ENCODE data around the gene VPS8.
A peak's percentile ranks its signal among the peaks of the same experiment; 100 is the strongest.

Gene VPS8

DNA sequence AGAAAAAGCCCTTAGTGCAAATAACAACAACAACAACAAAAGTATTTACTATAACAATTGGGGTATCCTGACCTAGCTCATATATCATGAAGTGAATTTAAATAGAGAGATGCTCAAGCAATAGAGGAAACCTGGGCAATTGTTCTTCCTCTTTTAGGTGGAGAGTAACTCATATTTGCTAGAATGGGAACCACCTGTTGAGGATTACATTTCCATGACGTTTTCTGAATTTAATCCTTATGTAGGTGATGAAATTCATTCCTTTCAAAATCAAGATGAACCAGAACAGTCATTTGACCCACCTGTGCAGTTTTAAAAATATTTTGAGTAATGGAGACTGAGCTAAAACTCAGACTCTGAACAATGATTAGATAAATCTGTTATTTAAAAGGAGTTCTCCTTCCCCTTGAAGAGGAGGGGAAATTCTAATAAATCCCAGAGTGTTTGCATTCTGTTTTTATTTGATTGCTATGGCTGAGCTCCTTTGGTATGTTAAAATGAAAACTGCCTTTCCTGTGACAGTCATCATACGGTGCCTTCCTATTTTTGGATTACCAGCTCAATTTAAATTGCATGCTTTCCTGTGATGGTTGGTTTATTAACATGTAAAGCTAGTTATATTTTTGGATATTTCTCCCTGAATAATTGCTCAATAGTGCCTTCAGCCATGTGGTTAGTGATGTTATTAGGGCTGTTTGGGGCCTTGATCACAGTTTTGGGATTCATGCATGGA is 24.3 kb downstream of the VPS8 start:
- DNase-seq: no peak

DNA sequence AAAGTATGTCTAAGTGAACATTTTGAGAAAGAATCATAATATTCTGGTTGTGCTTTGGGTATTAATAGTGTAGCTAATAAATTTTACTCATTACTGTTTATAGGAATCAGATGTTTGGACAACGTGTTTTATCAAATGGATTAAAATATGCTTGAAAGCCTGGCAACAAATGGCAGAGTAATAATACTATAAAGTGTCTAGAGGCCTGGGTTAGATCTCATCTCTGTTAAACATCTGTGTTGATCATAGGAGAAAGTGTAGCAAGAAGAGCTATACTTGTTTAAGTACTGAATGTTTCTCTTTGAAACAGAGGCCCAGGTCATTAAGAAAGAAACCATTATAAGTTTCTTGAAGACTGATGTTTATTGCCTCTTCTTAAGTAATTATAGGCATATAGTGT is 30.5 kb downstream of the VPS8 start:
- in situ Hi-C loops (cut with MboI; ENCODE audit: low pct_unique_long_range_greater_than_20kb, low sequenced_read_pairs): no loop called here

More for the DNA sequence above, 24.3 kb downstream of the VPS8 start:
- in situ Hi-C loops (cut with MboI; ENCODE audit: low pct_unique_long_range_greater_than_20kb, low sequenced_read_pairs): no loop called here

DNA sequence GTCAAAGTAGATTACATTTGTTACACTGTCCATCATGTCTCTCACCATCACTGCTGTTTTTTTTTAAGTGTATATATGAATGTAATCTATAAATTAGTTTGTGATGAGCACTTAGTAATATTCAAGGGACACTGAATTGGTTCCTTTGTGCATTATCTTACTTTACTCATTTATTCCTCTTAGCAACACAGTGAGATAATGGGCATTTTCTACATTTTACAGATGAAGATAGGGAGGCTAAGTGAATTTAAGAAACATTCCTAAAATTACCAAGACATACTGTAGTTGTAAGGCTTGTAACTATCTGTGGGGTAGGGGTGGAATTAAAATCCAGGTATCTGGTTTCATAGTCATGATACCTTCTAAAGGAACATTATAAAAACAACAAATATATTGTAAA is 33.9 kb downstream of the VPS8 start:
- no peak for DNase-seq
- in situ Hi-C loops (cut with MboI; ENCODE audit: low pct_unique_long_range_greater_than_20kb, low sequenced_read_pairs): no loop called here

More for the DNA sequence above, 30.5 kb downstream of the VPS8 start:
- no peak for DNase-seq

DNA sequence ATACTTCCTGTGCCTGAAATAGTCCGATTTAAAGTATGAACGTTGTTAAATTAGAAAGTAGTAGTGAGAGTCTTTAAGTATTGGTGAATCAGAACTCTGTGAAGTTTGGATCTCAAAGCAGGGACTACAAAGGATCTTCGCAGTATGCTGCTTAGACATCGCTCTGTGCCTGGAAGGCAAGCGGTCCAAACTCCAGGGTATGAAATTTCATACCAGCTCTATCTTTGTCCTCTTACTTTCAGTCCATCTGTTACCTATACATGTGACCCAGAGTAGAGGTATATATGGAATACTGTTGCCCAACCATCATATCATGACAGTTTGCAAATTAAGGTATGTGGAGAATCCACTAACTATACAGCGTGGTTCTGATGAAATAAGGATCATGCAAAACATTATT is 34.5 kb downstream of the VPS8 start:
- in situ Hi-C loops (cut with MboI; ENCODE audit: low pct_unique_long_range_greater_than_20kb, low sequenced_read_pairs): no loop called here
- no peak for DNase-seq

DNA sequence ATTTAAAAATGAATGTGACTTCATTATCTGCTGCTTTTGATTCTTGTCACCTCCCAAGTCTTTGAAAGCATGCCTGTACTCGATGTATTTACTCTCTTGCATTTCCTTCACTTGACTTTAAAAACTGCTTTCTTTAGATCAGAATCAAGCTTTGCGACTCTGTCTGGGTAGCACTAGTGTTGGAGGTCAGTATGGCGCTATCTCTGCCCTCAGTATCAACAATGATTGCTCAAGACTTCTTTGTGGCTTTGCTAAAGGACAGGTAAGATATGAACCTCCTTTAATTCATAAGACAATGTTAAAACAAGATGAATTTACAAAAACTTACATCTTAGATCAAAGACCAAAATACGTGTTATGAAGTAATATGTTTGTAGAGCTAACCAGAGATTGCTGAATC is 37.0 kb downstream of the VPS8 start:
- in situ Hi-C loops (cut with MboI; ENCODE audit: low pct_unique_long_range_greater_than_20kb, low sequenced_read_pairs): no loop called here
- no peak for DNase-seq

DNA sequence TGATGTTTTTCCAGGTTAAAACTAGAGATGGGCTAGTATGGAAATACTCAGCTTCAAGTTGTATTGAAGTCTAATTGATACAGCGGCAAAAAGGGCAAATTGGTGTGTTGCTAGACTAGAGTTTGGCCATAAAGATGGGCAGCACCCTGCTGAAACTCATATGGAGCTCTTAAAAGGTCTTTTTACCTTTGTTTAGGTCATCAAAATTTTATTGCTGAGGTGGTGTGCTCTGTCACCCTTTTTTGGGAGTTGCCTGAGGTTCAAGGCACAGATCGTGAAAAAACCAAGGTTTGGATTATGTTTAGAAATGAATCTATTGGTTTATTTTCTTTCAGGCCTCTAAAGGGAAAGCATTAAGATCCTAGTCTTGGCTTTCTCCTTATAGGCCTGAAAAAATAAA is 38.2 kb downstream of the VPS8 start:
- DNase-seq: no peak
- in situ Hi-C loops (cut with MboI; ENCODE audit: low pct_unique_long_range_greater_than_20kb, low sequenced_read_pairs): no loop called here

DNA sequence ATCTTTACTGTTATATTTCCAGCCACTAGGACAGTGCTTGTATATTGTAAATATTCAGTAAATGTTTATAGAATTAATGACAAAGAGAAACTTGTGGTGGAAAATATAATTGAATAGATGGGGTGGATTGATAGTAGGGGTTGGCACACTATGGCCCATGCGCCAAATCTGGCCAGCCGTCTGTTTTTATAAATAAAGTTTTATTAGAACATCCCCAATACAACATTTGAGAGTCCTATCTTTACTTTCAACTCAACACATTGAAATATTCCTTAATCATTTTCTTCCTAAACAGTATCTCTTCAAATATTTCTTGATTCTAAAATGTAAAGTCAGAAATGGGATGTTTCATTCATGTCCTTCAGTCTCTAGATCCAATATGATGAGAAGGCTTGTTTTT is 45.1 kb downstream of the VPS8 start:
- DNase-seq: no peak
- in situ Hi-C loops (cut with MboI; ENCODE audit: low pct_unique_long_range_greater_than_20kb, low sequenced_read_pairs): no loop called here

DNA sequence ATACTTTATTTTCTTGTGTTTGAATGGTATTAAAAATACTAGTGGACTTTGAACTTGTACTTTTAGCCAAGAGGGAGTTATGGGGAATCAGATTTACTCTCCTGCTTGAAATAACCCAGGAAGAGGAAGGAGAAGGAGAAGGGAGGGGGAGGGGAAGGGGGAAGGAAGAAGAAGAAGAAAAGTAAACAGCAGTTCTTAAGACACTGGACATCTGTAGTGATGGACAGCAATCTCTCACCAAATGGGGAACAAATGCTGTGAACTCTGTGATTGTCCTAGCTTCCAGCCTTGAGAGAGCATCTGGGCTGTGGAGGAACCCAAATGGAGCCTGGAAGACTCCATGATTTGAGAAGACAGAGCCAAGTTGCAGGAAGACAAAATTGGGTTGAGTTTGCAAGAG is 52.0 kb downstream of the VPS8 start:
- in situ Hi-C loops (cut with MboI; ENCODE audit: low pct_unique_long_range_greater_than_20kb, low sequenced_read_pairs): no loop called here
- DNase-seq: no peak

DNA sequence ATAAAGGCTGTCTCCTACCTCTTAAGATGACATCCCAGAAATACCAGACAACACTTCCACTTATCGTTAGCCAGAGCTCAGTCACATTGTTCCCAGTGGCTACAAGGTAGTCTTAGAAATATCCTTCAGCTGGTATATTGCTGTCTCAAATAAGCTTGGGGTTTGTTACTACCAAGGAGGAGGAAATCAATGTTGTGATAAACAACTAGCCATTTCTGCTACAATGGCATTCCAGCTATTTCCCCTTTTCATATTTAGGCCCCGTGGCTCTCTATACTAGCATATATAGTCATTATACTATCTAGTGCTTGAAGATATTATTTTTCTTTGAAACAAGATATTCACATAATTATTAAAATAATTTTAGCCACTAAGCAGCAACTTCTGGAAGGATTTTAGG is 56.5 kb downstream of the VPS8 start:
- DNase-seq: no peak
- in situ Hi-C loops (cut with MboI; ENCODE audit: low pct_unique_long_range_greater_than_20kb, low sequenced_read_pairs): no loop called here

DNA sequence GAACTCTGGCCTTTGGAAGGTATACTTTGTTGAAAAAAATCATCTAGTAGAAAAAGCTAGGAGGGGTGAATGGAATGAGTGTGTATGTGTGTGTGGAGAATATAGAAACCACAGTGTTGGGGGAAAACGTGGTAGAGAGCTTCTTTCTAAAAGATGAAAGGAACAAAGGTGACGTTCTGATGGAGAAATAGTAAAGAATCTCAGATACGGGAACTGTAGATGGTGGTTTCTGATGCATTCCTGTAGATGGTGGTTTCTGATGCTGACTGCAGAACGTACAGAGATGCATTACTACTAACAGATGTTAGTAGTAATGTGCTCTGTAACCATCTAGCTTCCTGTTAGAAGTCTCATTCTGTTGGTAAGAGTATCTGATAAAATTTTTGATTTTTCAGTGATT is 60.2 kb downstream of the VPS8 start:
- in situ Hi-C loops (cut with MboI; ENCODE audit: low pct_unique_long_range_greater_than_20kb, low sequenced_read_pairs): no loop called here
- DNase-seq: no peak

DNA sequence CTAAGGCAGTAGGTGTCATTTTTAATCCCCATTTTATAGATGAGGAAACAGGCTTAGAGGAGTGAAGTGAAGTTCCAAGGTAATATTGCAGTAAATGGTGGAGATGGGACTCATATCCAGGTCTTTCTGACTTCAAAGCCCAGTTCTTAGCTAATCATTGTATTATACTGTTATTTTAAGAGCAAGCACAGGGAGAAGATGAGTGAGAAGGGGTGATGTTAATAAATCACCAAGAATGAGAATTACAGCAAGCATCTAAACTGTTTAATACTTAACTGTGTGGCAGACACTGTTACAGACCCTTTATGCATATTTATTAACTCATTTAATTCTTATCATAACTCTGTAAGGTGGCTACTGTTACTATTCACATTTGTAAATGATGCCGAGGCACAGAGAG is 61.2 kb downstream of the VPS8 start:
- in situ Hi-C loops (cut with MboI; ENCODE audit: low pct_unique_long_range_greater_than_20kb, low sequenced_read_pairs): no loop called here
- no peak for DNase-seq

DNA sequence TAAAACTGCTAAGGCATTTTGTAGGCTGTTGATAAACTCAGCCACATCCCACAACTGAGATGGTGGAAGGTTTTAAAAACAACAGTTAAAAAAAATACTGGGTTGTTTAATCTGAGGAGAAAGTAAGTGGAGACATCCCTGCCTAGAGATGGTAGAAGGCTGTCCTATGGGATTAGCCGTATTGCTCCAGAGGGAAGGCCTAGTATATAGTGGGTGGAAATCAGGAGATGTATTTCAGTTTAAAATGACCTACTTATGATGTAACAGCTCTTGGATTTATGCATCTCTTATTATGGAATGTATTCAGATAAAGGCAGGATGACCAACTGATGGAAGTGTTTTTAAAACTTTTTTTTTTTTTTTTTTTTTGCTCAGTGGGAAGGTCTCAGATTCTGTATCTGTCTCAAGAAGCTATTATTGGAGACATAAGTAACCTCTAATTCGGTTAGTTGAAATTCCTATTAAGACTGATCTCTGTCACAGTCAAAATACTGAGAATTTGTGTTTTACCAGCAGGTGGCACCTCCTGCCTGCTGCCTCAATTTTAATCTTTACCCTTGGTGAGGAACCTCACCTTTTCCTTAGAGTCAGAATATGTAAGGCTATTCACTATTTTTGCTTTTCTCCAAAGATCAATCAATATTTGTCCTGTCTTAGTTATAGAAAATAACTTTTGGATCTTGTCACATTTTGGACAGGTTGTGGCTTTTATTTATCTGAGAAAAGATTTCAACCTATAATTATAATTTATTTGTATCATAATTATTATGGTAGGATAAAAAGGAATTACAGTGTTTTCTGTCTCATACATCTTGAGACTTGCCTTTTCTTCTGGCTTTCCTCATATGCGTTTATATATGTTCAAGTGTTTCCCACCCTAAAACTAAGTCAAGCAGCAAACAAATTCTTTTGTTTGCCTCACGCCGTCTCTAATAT is 63.0 kb downstream of the VPS8 start:
- peak; percentile 51 for DNase-seq
- in situ Hi-C loops (cut with MboI; ENCODE audit: low pct_unique_long_range_greater_than_20kb, low sequenced_read_pairs): loop anchor here (25.0 kb wide), 1 partner anchor 312 kb away; no protein-coding TSS in a partner anchor

DNA sequence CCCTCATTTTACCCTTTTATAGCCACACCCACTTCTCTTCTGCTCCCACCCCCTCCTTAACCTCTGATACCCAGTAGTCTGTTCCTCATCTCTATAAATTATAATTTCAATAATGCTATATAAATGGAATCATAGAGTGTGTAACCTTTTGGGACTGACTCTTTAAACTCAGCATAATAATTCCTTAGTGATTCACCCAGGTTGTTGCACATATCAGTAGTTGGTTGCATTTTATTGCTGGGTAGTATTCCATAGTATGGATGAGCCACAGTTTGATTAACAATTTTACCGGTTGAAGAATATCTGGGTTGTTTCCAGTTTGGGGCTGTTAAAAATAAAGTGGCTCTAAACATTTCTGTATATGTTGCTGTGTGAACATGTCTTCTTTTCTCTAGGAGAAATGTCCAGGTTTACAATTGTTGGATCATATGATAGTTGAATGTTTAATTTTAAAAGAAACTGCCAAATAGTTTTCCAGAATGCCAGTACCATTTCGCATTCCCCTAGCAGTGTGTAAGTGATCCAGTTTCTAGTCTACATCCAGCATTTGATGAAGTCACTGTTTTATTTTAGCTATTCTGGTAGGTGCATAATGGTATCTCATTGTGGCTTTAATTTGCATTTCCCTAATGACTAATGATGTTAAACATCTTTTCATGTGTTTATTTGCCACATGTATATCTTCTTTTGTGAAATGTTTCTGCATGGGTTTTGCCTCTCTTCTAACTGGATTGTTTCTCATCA is 68.5 kb downstream of the VPS8 start:
- in situ Hi-C loops (cut with MboI; ENCODE audit: low pct_unique_long_range_greater_than_20kb, low sequenced_read_pairs): loop anchor here (25.0 kb wide), 1 partner anchor 307 kb away; no protein-coding TSS in a partner anchor
- DNase-seq: no peak

DNA sequence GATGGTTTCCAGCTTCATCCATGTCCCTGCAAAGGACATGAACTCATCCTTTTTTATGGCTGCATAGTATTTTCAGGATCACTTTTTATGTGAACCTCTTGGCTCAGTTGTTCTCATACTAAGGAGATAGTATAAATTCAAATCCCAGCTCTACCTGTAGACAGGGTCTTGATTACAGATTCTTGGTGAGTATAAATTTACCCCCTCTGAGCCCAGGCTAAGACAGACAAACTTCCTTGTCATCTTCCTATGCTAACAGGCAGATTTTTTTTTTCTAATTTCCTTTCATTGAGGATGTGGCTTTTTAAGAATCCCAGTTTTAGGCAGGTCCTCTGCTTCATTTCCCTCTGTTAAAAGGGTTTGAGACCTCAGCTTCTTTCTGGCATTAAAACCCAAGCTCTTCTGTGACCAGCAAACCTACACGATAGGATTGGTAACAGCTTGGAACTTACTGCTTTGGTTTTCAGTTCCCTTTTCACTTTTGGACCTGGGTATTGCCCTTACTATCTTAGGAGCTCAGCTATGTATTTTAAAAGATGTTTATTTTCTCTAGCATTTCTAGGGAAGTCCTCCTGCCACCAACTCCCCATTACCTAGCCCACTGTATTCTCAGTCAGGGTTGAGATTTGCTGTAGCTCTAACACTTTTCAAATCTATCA is 72.5 kb downstream of the VPS8 start:
- no peak for DNase-seq
- in situ Hi-C loops (cut with MboI; ENCODE audit: low pct_unique_long_range_greater_than_20kb, low sequenced_read_pairs): loop anchor here (25.0 kb wide), 1 partner anchor 303 kb away; no protein-coding TSS in a partner anchor

DNA sequence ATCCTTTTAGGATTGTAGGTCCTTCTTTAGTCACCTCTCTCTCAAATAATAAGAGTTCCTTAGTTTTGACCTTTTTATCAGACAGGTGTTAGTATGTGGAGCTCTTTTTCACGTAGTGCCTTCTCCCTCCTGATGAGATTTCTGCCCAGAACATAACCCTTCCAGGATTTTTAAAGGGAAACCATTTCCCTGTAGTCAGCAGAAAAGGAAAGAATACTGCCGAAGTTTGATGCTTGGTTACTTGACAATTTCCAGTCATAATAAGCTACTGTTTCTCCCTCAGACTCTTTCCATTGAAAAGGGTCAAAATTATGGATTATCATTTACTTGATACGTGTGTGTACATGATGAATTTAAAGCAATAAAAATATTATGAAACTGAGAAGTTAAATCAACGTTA is 73.1 kb downstream of the VPS8 start:
- no peak for DNase-seq
- in situ Hi-C loops (cut with MboI; ENCODE audit: low pct_unique_long_range_greater_than_20kb, low sequenced_read_pairs): loop anchor here (25.0 kb wide), 1 partner anchor 302 kb away; no protein-coding TSS in a partner anchor

DNA sequence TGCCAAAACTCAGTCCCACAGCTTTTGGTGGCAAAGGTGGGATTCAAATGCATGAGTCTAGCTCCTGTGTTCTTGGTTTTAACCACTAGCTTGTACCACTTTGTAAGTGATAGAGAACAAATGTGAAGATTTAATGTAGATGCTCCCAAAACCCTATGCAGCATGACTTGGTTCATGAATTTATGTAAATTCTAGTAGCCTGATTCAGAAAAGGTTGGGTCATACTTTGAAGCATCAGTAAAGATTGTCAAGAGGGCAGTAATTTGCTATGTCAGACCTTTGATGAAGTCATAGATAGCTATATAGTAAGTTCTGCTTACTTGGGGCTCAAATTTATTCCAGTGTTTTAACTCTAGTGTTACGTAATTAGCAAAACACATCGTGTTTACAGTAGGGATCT is 75.6 kb downstream of the VPS8 start:
- DNase-seq: no peak

DNA sequence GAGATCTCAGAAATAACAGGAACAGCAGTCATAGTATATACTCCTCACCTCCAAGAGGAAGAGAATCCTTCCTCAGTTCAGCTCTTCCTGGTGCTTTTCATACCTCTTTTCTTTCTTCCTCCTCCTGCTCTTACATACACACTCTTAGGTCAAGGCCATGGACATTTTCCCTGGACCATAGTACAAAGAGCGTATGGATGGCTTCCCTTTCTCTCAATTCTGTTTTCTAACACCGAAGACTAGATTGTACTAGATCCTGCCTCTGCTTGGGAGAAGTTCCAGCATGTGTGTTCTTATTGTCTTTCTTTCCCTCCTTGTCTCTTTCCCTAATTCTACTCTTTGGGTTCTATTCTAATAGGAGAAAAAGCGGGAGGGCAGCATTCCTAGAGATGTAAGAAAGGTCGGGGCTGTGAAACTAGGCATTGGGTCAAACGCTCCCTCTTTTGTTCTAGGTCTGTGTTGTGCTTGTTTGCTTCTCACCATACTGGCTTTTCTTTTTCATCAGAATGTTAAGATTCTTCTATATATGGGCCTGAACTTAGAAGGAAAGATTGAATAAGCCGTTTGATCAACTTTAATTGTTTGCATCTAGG is 77.4 kb downstream of the VPS8 start:
- in situ Hi-C loops (cut with MboI; ENCODE audit: low pct_unique_long_range_greater_than_20kb, low sequenced_read_pairs): loop anchor here (25.0 kb wide), 1 partner anchor 298 kb away; no protein-coding TSS in a partner anchor
- DNase-seq: no peak

More for the DNA sequence above, 75.6 kb downstream of the VPS8 start:
- in situ Hi-C loops (cut with MboI; ENCODE audit: low pct_unique_long_range_greater_than_20kb, low sequenced_read_pairs): loop anchor here (25.0 kb wide), 1 partner anchor 300 kb away; no protein-coding TSS in a partner anchor

DNA sequence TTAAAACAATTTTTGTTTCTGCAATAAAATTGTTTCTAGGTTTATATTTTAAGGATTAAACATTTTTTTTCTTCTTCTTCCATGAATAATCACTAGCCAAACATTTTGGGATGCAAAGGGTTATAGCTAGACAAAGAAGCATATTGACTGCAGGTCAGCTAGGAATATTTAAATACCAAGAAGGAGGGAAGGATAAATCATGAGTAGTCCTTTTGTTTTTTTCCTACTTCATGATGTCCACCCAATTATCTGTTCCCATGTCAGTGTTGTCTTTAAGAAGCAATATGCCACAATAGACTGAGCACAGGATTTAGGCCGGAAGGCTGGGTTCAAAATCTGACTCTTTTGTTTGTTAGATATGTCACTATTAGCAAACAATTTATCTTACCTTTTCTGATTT is 82.1 kb downstream of the VPS8 start:
- no peak for DNase-seq
- in situ Hi-C loops (cut with MboI; ENCODE audit: low pct_unique_long_range_greater_than_20kb, low sequenced_read_pairs): loop anchor here (25.0 kb wide), 1 partner anchor 293 kb away; no protein-coding TSS in a partner anchor

Data from KBM-7 (cell line).